ENCODE data around the gene RRAS2. TPM values are rescaled to one million over a fixed set of nuclear protein-coding genes. Genes with fewer than 3 reads are reported as not detected.

The RRAS2 gene
- total and polyA plus RNA-seq, 7 donors: 15.5 to 48.5 (median 31.1) TPM

DNA sequence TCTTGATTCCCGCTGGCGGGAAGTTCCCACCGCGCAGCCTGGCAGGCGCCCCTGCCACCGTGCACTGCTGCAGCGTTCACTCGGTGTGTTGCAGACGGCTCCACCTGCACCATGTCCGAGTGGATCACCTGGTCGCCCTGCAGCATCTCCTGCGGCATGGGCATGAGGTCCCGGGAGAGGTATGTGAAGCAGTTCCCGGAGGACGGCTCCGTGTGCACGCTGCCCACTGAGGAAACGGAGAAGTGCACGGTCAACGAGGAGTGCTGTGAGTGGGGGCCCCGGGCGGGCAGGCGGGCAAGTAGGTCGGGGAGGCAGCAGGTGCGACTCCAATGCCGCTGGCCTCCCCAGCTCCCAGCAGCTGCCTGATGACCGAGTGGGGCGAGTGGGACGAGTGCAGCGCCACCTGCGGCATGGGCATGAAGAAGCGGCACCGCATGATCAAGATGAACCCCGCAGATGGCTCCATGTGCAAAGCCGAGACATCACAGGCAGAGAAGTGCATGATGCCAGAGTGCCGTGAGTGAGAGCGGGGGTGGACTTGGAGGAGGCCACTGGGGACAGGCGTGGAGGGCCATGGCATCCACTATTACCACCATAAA is 99.7 kb downstream of the RRAS2 start:
- Histone ChIP-seq H3K4me1 (peaks cover 0 to 4% (median 0%) of the 10 kb centered on the region in 4 donors), H3K27ac (no peak overlapping the region), H3K27me3 (no peaks in the 10 kb centered on the region), H3K4me3 (no peak overlapping the region), H3K36me3 (no peaks in the 10 kb centered on the region), H3K9me3 (no peaks in the 10 kb centered on the region)
- intact Hi-C loops (cut with DNase I): no loop called here
- TF ChIP-seq POLR2AphosphoS5 (IDR thresholded peaks at IDR 0.05) (no peak), EP300 (IDR thresholded peaks at IDR 0.05) (no peak), POLR2A (IDR thresholded peaks at IDR 0.05) (no peak)
- TF ChIP-seq, protein P1, sequence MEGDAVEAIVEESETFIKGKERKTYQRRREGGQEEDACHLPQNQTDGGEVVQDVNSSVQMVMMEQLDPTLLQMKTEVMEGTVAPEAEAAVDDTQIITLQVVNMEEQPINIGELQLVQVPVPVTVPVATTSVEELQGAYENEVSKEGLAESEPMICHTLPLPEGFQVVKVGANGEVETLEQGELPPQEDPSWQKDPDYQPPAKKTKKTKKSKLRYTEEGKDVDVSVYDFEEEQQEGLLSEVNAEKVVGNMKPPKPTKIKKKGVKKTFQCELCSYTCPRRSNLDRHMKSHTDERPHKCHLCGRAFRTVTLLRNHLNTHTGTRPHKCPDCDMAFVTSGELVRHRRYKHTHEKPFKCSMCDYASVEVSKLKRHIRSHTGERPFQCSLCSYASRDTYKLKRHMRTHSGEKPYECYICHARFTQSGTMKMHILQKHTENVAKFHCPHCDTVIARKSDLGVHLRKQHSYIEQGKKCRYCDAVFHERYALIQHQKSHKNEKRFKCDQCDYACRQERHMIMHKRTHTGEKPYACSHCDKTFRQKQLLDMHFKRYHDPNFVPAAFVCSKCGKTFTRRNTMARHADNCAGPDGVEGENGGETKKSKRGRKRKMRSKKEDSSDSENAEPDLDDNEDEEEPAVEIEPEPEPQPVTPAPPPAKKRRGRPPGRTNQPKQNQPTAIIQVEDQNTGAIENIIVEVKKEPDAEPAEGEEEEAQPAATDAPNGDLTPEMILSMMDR (IDR thresholded peaks at IDR 0.05): no peak
- no peak for DNase-seq
- 78 to 79% methylated on average over 38 of the region's 38 CpGs for WGBS, 2 donors

DNA sequence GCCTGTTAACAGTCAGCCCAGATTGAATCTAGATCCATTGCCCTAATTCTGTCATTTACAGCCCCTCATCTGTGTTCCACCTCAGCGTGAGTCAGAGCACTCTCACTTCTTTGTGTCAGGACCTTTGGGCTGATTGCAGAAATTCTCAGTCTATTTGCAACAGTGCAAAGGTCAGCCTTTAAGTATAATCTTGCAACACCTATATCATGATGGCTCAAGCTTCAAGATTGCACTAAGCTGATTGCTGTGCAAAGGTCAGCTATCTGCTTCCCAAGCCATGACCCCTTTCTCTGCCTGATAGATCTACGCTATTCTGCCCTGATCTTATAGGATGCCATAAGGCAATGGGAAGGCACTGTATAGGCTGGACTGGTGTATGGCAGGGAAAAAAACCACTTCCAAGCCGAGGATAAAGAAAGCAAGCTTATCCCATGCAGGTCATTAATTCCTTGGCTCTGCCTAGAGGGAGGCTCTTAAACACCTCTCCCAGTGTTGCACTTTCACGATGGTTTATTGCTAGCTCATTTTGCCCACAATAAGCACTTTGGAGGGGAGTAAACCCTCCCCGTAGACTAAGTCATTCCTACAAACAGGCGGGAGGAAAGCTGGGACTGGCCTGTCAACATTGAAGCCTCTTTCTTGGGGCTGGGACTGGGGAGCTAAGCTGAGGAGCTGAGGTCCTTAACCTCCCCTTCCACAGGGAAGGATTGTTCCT is 100.6 kb downstream of the RRAS2 start:
- no peaks in the 10 kb centered on the region for H3K9me3 ChIP-seq
- 20 to 68% methylated on average over 6 of the region's 6 CpGs for WGBS, 2 donors
- intact Hi-C loops (cut with DNase I): no loop called here
- no peaks in the 10 kb centered on the region for H3K36me3 ChIP-seq
- no peak for DNase-seq
- H3K4me1 ChIP-seq: peaks cover 0 to 4% (median 0%) of the 10 kb centered on the region in 4 donors
- H3K27ac ChIP-seq: no peak overlapping the region
- no peak for TF ChIP-seq POLR2AphosphoS5 (IDR thresholded peaks at IDR 0.05)
- TF ChIP-seq, protein P1 (IDR thresholded peaks at IDR 0.05): no peak
- no peak for TF ChIP-seq POLR2A (IDR thresholded peaks at IDR 0.05)
- no peak for TF ChIP-seq EP300 (IDR thresholded peaks at IDR 0.05)
- H3K27me3 ChIP-seq: no peaks in the 10 kb centered on the region
- no peak overlapping the region for H3K4me3 ChIP-seq

DNA sequence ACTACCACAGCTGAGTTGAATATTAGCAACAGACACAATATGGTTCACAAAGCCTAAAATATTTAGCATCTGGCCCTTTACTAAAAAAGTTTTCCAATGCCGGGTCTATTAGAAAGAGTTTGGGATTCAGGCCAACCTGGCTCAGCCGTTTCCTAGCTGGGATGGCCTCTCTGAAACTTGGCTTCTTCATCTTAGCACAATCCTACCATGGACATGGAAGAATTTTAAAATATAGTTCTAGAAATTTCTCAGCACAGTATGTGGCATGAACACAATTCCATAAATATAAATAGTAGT is 103.8 kb downstream of the RRAS2 start:
- Histone ChIP-seq H3K27me3 (no peaks in the 10 kb centered on the region), H3K4me3 (no peak overlapping the region), H3K9me3 (no peaks in the 10 kb centered on the region), H3K36me3 (no peaks in the 10 kb centered on the region), H3K4me1 (no peaks in the 10 kb centered on the region), H3K27ac (no peak overlapping the region)
- intact Hi-C loops (cut with DNase I): no loop called here
- TF ChIP-seq, protein P1 (IDR thresholded peaks at IDR 0.05): no peak
- TF ChIP-seq EP300 (IDR thresholded peaks at IDR 0.05) (no peak), POLR2AphosphoS5 (IDR thresholded peaks at IDR 0.05) (no peak), POLR2A (IDR thresholded peaks at IDR 0.05) (no peak)
- WGBS, 2 donors: 42 to 56% methylated on average over 2 of the region's 2 CpGs
- no peak for DNase-seq

DNA sequence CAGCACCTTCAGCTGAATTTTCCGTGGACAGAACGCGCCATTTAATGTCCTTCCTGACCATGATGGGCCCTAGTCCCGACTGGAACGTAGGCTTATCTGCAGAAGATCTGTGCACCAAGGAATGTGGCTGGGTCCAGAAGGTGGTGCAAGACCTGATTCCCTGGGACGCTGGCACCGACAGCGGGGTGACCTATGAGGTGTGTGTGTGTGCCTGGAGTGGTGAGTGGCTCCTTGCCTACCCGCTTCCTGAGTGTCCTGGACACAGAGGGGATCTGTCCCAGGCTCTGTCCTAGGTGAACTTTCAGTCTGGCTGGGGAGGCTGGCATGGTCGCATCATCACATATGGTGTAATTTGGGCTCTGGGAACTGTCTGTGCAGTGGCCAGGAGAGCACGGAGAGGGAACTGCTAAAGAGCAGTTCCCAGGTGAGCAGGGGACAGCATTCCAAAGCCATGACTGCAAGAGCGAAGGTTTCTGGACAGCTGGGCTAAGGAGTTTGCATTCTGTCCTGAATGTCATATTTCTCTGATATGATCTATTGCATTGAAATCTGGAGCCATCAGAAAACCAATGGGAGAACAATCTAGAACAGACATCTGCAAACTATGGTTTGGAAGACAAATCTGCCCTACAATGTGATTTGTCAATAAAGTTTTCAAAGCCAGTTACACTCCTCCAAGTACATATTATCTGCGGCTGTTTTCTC is 104.3 kb downstream of the RRAS2 start:
- no peak for DNase-seq
- TF ChIP-seq POLR2A (IDR thresholded peaks at IDR 0.05) (no peak), POLR2AphosphoS5 (IDR thresholded peaks at IDR 0.05) (no peak), EP300 (IDR thresholded peaks at IDR 0.05) (no peak)
- TF ChIP-seq, protein P1 (IDR thresholded peaks at IDR 0.05): no peak
- intact Hi-C loops (cut with DNase I): no loop called here

More for the DNA sequence above, 104.3 kb downstream of the RRAS2 start:
- Histone ChIP-seq H3K27me3 (no peaks in the 10 kb centered on the region), H3K36me3 (no peaks in the 10 kb centered on the region), H3K4me3 (no peak overlapping the region), H3K9me3 (no peaks in the 10 kb centered on the region), H3K27ac (no peak overlapping the region), H3K4me1 (no peaks in the 10 kb centered on the region)
- 94 to 96% methylated on average over 13 of the region's 13 CpGs for WGBS, 2 donors
